Ureter (tissue), 1 donor: ENCODE data around the gene TMEM131. TPM values are rescaled to one million over a fixed set of nuclear protein-coding genes. Genes with fewer than 3 reads are reported as not detected.

ENCODE experiments used
- DNase-seq: peaks from one replicate; pipeline ENCODE4 v3.0.0-alpha.2; 2020; ENCODE audit warnings: low spot score
- total RNA-seq: library from RNA; stranded (reverse); gene quantifications from one replicate; pipeline ENCODE4 v1.2.4, GENCODE V29; 2023
- donor health status: DM: yes; HTN: yes; CAD: no.

Gene TMEM131
- total RNA-seq, 1 donor from 2014 or later: 67.7 TPM

GRCh38 chr2:97760480-97761049, 235.2 kb downstream of the TMEM131 start:
- DNase-seq: no peak

- no peak for DNase-seq
These were observed 235.9 kb downstream of the TMEM131 start for GRCh38 chr2:97759727-97760407.

GRCh38 chr2:97758131-97758705, 237.5 kb downstream of the TMEM131 start:
- DNase-seq: no peak

DNA sequence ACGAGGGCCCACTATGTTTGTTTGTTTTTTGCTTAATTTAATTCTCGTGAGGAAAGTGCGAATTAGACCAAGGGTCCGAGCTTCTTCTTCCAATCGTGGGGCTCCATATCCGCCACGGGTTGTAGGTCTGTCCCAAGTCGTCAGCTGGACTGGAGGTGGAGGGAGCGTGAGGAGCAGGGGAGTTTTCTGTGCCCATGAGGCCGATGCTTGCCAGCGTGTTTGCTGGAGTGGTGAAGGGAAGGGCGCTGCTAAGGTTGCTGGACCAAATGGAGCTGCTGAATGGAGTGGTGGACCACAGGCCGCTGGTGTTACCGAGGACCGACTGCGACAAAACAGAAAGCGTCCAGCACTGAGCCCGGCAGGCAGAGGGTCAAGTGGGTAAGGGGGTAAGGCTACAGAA, 238.7 kb downstream of the TMEM131 start:
- DNase-seq: no peak

GRCh38 chr2:97755491-97755890, 240.3 kb downstream of the TMEM131 start:
- no peak for DNase-seq

DNA sequence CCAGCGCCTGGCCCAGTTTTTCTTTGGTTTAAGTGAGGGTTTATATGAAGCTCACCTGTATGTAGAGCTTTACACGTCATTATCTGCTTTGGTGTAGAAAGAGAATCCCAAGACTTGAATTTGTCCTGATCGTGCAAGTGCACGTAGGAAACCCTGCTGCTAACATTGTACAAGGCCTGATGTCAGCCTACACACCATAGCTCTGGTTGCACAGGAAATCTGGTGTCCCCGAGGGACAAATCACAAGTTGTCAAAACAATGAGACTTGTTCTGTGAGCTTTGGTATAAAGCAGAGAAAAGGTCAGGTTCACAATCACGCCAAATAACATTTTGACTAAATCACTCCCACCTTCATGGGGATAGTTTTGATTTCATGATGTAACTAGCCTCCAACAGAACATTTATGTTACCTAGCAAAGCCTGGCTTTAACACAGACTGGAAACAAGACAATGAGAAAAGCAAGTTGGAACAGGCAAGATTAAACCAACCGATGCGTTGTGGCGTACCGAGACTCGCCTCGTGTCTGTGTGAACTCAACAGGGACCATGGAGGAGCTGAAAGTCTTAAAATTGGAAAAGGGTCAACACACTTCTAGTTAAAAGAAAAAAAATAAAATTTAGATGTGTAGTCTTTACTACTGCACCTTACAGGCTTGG, 240.9 kb downstream of the TMEM131 start:
- no peak for DNase-seq

DNA sequence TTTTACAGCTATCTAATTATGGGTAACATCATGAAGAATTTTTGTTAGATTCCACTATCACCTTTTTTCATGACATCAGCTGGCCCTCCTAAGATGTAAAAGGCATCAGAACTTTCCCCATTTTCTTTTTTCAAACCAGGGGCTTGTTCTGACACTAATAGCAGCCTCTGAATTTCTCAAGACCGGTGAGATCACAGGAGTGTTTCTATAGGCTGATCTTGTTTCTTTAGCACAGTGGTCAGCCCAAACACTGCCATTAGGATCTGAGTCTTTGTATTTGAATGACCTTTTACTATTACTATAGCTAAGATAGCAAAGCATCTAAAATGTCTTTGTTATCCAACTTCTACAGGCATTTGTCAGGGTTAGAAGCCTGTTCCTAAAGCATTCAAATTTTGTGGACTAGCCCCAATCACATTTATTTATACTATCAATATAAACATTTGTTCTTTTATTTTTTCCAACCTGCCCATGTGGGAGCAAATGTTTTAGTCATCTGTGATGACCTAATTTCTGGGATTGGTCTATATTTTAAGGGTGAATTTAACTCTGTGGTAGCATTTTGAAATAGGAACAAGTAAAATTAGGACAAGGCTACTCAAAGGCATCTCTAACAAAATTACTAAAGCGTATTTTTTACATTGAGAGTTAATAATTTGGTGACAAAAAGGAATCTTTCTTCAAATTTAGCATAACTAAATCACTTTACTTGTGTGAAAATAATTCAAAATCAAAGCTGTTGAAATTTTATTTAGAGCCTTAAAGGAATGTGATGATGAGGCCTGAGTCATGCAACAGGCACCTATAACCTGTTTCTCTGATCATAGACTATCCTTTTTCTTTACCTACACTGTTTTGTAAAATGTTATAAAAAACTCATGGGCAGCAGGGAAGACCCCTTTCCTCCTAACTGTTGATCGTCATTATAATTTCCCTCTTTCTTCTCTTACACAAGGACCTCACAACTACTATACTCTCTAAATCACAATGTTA, 243.1 kb downstream of the TMEM131 start:
- DNase-seq: no peak

- DNase-seq: no peak
These were observed 244.0 kb downstream of the TMEM131 start for GRCh38 chr2:97751752-97752151.

GRCh38 chr2:97750017-97750416, 245.7 kb downstream of the TMEM131 start:
- no peak for DNase-seq

DNA sequence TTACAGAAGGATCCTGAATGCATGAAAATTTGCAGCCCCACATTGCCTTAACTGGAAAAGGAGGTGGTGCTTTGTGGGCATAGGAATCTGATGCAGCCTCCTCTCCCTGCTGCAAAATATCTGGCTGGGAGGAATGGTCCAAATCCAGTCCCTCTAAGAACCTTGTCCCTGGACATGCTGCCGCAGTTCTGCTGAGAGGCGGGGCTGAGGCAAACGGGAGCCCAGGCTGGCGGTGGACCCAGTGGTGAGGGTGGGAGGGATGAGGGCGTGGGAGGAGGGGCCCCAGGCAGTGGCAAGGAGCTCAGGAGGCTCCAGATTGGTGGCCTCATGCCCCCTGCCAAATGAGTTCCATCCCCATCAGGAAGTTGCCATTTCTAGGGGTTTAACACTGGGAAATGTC, 246.2 kb downstream of the TMEM131 start:
- DNase-seq: no peak

GRCh38 chr2:97747716-97748115, 248.0 kb downstream of the TMEM131 start:
- no peak for DNase-seq

- DNase-seq: no peak
These were observed 248.5 kb downstream of the TMEM131 start for GRCh38 chr2:97747285-97747684.

DNA sequence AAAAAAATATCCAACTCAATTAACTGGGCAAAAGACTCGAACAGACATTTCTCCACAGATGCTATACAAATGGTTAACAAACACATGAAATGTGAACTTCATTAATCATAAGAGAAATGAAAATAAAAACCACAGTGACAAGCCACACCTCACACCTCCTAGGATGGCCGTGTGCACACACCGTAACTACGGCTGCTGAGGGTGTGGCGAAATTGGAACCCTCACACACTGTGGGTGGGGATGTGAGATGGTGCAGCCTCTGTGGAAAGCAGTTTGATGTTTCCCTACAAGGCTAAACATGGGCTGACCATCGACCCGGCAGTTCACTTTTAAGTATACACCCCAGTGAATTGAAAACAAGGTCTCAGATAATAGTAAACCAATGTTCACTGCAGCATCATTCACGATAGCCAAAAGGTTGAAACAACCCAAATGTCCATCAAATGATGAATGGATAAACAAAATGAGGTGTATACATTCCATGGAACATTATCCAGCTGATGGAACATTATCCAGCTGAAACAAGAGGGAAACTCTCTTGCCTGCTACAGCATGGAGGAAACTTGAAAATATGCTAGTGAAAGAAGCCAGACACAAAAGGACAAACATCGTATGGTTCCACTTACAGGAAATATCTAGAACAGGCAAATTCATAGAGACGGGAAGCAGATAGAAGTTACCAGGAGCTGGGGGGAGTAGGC, 250.1 kb downstream of the TMEM131 start:
- no peak for DNase-seq

DNA sequence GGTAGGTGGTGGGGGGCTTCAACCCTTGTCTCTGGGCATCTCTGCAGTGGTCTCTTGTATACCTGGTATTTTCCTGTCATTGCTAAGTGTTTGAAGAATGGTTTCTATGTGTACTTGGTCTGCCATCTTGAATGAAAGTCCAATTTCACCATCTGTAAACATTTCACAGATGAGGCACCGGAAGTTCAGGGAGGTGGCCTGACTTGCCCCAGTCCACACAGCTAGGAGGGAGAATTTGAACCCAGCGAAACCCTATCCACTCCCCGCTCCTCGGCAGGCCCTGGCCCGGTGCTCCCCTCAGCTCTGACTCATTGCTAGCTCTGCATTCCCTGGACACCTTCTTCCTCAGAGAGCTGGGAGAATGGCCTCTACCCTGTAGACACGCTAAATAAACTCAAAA, 251.8 kb downstream of the TMEM131 start:
- DNase-seq: no peak

GRCh38 chr2:97742381-97742847, 253.3 kb downstream of the TMEM131 start:
- no peak for DNase-seq

DNA sequence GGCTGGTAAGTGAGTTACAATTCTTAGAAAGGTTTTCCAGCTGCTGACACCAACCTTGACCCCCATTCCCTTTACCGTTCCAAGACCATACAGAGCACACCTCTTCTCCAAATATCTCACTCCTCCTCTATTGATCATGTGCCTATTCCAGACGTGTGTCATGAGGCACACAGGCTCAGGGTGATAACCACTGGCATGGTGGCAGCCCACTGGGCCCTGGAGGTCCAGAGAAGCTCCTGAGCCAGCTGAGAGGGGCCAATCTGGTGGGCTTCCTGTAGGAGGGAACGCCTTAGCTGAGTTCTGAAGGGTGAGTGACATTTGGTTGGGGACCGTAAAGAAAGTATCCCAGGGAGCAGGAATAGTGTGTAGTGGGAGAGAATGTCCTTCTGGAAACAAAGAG, 254.1 kb downstream of the TMEM131 start:
- DNase-seq: no peak

DNA sequence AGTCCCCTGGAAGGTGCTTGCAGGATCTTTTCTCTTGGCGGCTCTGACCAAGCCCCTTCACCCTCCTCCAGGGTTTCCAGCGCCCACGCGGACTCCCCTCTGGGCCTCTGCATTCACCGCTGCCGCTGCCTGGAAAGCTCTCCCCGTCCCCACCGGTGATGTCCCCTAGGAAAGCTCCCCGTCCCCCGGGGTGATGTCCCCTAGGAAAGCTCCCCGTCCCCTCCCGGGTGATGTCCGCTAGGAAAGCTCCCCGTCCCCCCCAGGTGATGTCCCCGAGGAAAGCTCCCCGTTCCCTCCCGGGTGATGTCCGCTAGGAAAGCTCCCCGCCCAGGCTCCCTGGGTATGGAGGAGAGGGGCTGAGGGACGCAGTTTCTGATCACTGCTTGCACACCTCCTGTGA, 254.5 kb downstream of the TMEM131 start:
- no peak for DNase-seq

DNA sequence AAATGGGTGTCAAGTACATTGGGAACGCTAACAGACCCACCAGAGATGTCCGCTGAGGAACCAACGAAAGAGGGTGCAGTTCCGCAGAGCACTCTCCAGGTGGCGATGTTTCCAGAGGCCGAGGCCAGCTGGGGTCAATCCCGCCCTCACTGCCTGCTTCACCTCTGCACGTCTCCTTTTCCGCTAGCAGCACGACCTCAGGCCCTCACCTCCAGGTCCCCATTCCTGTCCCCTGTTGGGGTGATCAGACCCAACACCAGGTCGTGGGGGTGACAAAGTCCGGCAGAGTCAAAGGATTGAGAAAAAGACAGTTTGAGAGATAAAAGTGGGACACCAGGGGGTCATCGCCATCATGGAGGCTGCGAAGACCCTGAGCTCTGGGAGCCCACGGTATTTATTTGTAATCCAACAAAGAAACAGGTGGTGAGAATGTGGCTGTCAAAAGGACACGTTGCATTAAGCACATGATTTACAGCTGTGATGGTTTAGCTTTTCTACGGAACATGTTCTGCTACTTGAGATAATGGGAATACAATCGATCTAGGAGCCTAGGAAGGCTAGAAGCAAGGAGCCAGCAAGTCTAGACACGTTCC, 255.1 kb downstream of the TMEM131 start:
- no peak for DNase-seq

DNA sequence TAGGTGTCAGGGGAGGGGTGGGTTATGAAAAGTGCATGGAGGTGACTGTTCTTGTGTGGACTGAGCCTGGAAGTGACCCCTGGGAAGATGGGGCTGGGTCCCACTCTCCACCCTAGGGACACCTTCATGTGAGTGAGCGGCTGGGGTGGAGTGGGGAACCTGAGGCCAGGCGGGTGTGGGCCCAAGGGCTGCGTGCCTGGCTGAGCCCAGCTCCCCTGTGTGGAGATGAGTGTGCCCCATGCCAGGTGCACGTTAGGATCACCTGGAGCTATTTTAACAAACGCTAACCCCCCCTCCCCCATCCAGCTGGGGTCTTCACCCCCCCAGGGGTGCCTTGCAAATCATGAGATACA, 255.9 kb downstream of the TMEM131 start:
- DNase-seq: no peak

GRCh38 chr2:97739020-97739892, 256.5 kb downstream of the TMEM131 start:
- no peak for DNase-seq
